ENCODE measurements around the gene UMOD. TPM values are rescaled to one million over a fixed set of nuclear protein-coding genes. Genes with fewer than 3 reads are reported as not detected.

UMOD gene
- total and polyA plus RNA-seq, 4 donors: not detected

- Histone ChIP-seq H3K9ac (ENCODE audit: low read depth in 1 of 2, low read length in 2 of 2) (no peak overlapping the region), H3K27ac (ENCODE audit: low read depth in 1 of 2, low read length in 2 of 2) (no peak overlapping the region), H3K4me1 (ENCODE audit: control insufficient read depth in 4 of 4, insufficient read depth in 4 of 4, low read length in 3 of 4) (no peaks in the 10 kb centered on the region), H3K36me3 (ENCODE audit: control insufficient read depth in 4 of 4, insufficient read depth in 3 of 4, low read depth in 1 of 4, low read length in 3 of 4) (no peaks in the 10 kb centered on the region), H3K27me3 (ENCODE audit: control insufficient read depth in 4 of 4, insufficient read depth in 4 of 4, low read length in 3 of 4) (no peaks in the 10 kb centered on the region), H3K4me3 (ENCODE audit: low read depth in 1 of 3, low read length in 3 of 3) (no peak overlapping the region), H3K9me3 (ENCODE audit: control insufficient read depth in 4 of 4, low read length in 3 of 4) (no peaks in the 10 kb centered on the region)
- 61% methylated on average over 2 of the region's 2 CpGs for WGBS
- DNase-seq (ENCODE audit: low spot score): no peak
- TF ChIP-seq NR2F2 (IDR thresholded peaks at IDR 0.05): no peak
- TF ChIP-seq GABPA (IDR thresholded peaks at IDR 0.05 in 1 of 2, conservative IDR thresholded peaks at IDR 0.05 in 1 of 2): no peak
- no peak for TF ChIP-seq SP1 (IDR thresholded peaks at IDR 0.05)
Measured at GRCh38 chr16:20336955-20337354, 15.6 kb downstream of the UMOD start.

DNA sequence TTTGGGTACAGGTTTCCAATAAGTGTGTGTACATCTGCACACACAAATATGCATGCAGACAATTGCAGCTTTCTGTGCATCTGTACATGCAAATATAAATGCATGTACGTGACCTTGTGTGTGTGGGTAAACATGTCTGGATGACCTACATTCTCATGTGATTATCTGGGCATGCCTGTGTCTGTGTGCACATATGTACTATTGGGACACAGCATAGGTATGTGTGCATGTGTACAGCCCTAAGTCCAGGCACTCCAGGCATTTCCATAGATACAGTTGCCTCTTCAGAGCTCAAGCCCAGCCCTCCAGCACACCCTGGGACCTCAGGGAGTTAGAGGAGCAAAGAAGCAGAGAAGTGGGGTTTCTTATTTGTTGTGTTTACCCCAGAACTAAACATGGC lies 18.1 kb downstream of the UMOD start:
- Histone ChIP-seq H3K4me1 (ENCODE audit: control insufficient read depth in 4 of 4, insufficient read depth in 4 of 4, low read length in 3 of 4) (no peaks in the 10 kb centered on the region), H3K27ac (ENCODE audit: low read depth in 1 of 2, low read length in 2 of 2) (no peak overlapping the region), H3K9ac (ENCODE audit: low read depth in 1 of 2, low read length in 2 of 2) (no peak overlapping the region), H3K4me3 (ENCODE audit: low read depth in 1 of 3, low read length in 3 of 3) (no peak overlapping the region), H3K9me3 (ENCODE audit: control insufficient read depth in 4 of 4, low read length in 3 of 4) (no peaks in the 10 kb centered on the region), H3K36me3 (ENCODE audit: control insufficient read depth in 4 of 4, insufficient read depth in 3 of 4, low read depth in 1 of 4, low read length in 3 of 4) (no peaks in the 10 kb centered on the region), H3K27me3 (ENCODE audit: control insufficient read depth in 4 of 4, insufficient read depth in 4 of 4, low read length in 3 of 4) (no peaks in the 10 kb centered on the region)
- TF ChIP-seq RAD21 (IDR thresholded peaks at IDR 0.05): no peak
- TF ChIP-seq CTCF (IDR thresholded peaks at IDR 0.05; ENCODE audit: low read depth, low read length, missing input control): no peak
- TF ChIP-seq GABPA (IDR thresholded peaks at IDR 0.05 in 1 of 2, conservative IDR thresholded peaks at IDR 0.05 in 1 of 2): no peak
- TF ChIP-seq TAF1 (conservative IDR thresholded peaks at IDR 0.05): no peak
- no peak for TF ChIP-seq EGR1 (IDR thresholded peaks at IDR 0.05; ENCODE audit: low read depth in 2 of 2)
- TF ChIP-seq, protein P1, sequence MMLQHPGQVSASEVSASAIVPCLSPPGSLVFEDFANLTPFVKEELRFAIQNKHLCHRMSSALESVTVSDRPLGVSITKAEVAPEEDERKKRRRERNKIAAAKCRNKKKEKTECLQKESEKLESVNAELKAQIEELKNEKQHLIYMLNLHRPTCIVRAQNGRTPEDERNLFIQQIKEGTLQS (IDR thresholded peaks at IDR 0.05): no peak
- no peak for TF ChIP-seq FOXA2 (IDR thresholded peaks at IDR 0.05)
- no peak for TF ChIP-seq SP1 (IDR thresholded peaks at IDR 0.05)
- WGBS: 81% methylated on average over 1 of the region's 1 CpG
- no peak for DNase-seq (ENCODE audit: low spot score)

DNA sequence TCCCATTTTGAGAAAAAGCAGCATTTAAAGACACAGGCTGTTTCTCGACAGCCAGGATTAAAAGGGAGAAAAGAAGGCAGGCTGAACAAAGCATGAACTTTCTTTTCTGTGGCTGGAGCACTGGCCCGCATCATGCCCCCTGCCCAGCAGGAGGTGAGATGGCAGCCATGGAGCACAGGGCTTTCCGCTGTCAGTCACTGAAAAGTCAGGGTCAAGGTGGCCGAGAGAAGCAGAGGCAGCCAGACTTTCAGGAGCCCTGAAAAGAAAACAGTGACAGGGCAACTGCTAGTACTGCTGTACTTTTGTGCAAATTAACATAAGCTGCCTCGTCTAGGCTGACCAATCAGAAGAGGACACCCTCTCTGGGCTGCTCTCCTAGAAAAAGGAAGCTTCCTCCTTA lies 19.4 kb downstream of the UMOD start:
- H3K9me3 ChIP-seq (ENCODE audit: control insufficient read depth in 4 of 4, low read length in 3 of 4): no peaks in the 10 kb centered on the region
- no peaks in the 10 kb centered on the region for H3K27me3 ChIP-seq (ENCODE audit: control insufficient read depth in 4 of 4, insufficient read depth in 4 of 4, low read length in 3 of 4)
- no peak overlapping the region for H3K4me3 ChIP-seq (ENCODE audit: low read depth in 1 of 3, low read length in 3 of 3)
- no peak overlapping the region for H3K9ac ChIP-seq (ENCODE audit: low read depth in 1 of 2, low read length in 2 of 2)
- no peaks in the 10 kb centered on the region for H3K4me1 ChIP-seq (ENCODE audit: control insufficient read depth in 4 of 4, insufficient read depth in 4 of 4, low read length in 3 of 4)
- 68% methylated on average over 5 of the region's 5 CpGs for WGBS
- no peak for DNase-seq (ENCODE audit: low spot score)
- TF ChIP-seq TAF1 (conservative IDR thresholded peaks at IDR 0.05) (no peak), MAX (IDR thresholded peaks at IDR 0.05) (no peak), JUND (IDR thresholded peaks at IDR 0.05) (no peak), EGR1 (IDR thresholded peaks at IDR 0.05; ENCODE audit: low read depth in 2 of 2) (no peak), ZBTB33 (IDR thresholded peaks at IDR 0.05) (no peak)
- no peaks in the 10 kb centered on the region for H3K36me3 ChIP-seq (ENCODE audit: control insufficient read depth in 4 of 4, insufficient read depth in 3 of 4, low read depth in 1 of 4, low read length in 3 of 4)
- H3K27ac ChIP-seq (ENCODE audit: low read depth in 1 of 2, low read length in 2 of 2): no peak overlapping the region

Data from liver (tissue), 9 donors.